SW 1271 (cell line): ENCODE results near the gene PCSK4.
"Not testable (repeated sequence)": the region's sequence is repeated elsewhere in the genome, so short reads cannot be mapped to it uniquely, and the experiment has no call there.

Experiments used
- DNase-seq, 2 experiments: peaks; one replicate each; lab custom pipeline; 2025; lab: John Stamatoyannopoulos, UW

Gene PCSK4

DNA sequence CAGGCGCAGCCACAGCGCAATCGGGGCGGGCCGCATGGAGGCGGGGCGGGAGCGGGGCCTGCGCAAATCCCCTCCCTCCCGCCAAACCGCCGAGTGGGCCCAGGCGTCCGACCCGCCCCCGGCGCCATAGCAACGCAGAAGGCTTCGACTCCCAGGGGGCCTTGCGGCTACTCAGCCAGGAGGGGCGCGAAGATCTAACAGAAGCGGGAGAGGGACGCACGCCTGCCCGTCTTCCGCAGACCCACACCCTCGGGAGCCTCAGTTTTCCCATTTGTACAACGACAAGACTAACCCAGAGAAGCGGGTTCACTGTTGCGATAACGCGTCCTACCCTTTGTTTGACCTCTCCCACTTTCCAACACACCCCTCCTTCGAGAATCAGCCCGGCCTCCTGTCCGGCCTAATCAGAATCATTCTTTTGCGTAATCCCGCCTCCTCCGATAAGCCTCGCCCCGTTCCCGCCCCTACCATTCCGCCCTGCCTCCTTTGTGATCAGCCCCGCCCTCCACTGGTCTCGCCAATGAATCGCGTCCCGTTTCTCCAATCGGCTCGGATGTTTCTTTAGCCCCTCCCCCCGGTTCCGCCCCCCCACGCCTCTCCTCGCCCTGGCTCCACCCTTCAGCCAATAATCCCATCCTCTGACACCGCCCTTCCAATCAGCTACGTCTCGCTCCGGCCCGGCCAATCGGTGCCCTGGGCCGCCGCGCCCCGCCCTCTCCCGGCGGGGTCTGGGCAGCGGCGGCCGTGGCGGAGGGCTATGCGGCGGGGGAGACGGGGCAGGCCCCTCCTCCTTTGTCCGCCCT is at the start of gene PCSK4:
Gene PCSK4 (minus strand): TSS at position 40 of the 803 bp plus-strand sequence. CDS start 4 bp downstream, at position 36.
- DNase-seq = peak; percentile 89 to 97

DNA sequence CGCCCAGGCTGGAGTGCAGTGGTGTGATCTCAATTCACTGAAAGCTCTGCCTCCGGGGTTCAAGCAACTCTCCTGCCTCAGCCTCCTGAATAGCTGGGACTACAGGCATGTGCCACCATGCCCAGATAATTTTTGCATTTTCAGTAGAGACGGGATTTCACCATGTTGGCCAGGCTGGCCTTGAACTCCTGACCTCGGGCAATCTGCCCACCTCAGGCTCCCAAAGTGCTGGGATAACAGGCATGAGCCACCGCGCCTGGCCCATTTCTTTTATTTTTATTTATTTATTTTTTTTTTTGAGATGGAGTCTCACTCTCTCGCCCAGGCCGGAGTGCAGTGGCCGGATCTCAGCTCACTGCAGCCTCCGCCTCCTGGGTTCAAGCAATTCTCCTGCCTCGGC is 49.6 kb upstream of the PCSK4 start:
- DNase-seq = not testable (repeated sequence)

DNA sequence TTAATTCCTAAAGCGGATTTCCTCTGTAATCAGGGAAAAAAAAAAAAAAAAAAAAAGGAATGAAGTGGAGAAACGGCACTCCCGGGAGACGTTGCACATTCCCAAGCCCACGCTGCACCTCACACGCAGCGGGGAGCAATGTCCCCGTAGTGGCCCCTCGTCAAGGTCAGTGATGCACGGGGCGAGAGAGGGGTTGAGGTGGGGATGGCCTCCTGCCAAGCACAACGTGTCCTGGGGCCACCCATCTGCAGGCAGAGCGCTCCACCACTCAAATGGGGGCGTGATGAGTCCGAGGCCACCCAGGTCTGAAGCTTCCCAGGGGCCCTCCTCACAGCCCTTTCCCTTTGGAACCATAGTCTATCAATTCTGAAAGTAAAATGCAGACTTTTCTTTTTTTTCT is 48.8 kb upstream of the PCSK4 start:
- DNase-seq = no peak

DNA sequence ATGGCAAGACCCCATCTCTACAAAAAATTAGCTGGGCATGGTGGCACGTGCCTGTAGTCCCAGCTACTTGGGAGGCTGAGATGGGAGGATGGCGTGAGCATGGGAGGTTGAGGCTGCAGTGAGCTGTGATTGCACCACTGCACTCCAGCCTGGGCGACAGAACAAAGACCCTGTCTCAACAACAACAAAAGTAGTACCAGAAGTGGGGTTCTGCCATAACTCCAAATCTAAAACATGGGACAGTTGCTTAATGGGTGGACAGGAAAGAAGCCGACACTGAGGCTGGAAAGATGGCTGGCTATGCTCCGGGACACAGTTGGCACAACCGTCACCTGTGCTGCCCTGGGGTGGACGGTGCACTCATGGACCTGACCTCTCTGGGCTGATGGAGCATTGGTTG is 45.5 kb upstream of the PCSK4 start:
- DNase-seq = not testable (repeated sequence)

DNA sequence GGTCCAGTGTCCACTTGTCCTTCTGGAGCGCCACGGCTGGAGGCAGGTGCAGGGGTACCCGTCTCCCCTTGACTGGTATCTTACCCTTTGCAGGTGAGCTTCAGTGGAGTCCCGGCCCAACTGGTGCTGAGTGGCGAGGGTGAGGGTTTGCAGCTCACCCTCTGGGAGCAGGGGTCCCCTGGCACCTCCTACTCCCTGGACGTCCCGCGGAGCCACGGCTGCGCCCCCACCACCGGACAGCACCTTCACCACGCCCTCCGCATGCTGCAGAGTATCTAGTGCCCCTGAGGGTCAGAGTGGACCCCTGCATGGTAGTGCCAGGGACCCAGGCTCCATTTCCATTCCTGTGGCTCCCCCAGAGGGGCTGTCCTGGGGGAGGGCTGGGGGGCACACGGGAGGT is 44.8 kb upstream of the PCSK4 start:
- no peak for DNase-seq

DNA sequence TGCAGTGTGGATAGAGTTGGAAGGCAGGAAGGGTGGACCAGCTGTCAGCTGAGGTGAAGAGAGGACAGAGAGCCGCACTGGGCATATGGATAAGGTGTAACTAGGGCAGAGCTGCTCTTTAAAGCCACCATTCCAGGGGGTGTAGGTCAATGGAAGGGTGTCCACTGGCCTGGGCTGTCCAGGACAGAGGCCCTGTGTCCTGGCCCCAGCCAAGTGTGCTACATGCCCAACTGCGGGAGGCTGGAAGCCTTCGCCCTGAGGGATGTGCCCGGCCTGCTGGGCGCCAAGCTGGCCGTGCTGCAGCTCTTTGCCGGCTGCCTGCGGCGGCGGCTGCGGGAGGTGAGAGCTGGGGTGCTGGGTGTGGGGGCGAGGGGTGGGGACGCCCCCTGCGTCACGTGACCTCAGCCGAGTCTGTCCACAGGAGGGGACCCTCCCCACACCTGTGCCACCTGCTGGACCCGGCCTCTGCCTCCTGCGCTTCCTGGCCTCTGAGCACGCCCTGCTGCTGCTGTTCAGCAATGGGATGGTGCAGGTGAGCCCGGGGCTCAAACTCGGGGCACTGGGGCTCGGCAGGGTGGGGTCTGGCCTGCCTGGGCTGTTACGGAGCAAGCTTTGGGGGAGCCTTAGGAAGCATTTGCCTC is 43.5 kb upstream of the PCSK4 start:
- no peak for DNase-seq

DNA sequence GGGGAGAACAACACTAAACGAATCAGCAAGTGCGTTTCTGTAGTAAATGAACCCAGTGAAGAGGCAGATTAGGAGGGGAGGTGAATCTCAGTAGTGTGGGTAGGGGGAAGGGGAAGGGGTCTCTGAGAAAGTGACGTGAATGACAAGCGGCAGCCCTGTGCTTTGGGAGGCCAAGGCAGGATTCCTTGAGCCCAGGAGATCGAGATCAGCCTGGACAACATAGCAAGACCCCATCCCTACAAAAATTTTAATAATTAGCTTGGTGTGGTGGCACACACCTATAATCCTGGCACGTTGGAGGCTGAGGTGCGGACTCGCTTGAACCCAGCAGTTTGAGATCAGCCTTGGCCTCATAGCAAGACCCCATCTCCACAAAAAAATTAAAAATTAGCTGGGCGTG is 41.9 kb upstream of the PCSK4 start:
- no peak for DNase-seq

DNA sequence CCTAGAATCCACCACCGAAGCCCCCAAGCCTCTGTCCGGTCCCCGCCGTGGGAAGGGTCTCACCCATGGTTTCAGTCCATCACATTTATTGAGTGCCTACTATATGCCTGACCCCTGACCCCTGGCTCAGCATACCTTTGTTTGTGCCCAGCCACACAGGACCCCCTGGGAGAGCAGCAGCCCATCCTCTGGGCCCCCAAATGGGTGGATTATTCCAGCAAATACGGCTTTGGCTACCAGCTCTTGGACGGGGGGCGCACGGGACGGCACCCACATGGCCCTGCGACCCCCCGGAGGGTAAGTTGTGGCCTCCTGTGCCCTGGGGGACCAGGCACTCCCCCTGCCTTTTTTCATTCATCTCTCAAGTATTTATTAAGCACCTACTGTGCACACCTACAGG is 41.4 kb upstream of the PCSK4 start:
- DNase-seq = no peak

DNA sequence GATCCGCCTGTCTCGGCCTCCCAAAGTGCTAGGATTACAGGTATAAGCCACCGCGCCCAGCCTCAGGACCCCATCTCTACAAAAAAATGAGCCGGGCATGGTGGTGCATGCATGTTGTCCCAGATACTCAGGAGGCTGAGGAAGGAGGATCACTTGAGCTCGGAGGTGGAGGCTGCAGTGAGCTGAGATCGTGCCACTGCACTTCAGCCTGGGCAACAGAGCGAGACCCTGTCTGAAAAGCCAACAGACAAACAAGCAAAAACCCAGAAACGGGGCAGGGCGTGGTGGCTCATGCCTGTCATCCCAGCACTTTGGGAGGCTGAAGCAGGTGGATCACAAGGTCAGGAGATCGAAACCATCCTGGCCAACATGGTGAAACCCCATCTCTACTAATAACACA is 40.7 kb upstream of the PCSK4 start:
- not testable (repeated sequence) for DNase-seq

DNA sequence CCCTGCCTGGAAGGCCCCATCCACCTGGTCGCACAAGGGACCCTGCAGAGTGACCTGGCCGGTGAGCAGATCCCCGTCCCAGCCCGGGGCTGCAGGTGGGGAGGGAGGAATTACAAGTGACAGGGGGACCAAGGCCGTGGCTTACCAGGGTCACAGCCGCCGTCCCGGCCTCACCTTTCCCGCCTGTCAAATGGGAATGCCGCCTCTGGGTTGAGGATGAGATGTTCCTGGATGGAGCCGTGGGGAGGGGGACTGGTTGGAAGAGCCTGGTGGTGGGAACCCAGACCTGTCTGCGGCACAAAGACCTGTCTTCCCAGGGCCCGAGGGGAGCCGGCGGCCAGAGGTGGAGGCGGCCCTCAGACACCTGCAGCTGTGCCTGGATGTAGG is 39.3 kb upstream of the PCSK4 start:
- DNase-seq = no peak

DNA sequence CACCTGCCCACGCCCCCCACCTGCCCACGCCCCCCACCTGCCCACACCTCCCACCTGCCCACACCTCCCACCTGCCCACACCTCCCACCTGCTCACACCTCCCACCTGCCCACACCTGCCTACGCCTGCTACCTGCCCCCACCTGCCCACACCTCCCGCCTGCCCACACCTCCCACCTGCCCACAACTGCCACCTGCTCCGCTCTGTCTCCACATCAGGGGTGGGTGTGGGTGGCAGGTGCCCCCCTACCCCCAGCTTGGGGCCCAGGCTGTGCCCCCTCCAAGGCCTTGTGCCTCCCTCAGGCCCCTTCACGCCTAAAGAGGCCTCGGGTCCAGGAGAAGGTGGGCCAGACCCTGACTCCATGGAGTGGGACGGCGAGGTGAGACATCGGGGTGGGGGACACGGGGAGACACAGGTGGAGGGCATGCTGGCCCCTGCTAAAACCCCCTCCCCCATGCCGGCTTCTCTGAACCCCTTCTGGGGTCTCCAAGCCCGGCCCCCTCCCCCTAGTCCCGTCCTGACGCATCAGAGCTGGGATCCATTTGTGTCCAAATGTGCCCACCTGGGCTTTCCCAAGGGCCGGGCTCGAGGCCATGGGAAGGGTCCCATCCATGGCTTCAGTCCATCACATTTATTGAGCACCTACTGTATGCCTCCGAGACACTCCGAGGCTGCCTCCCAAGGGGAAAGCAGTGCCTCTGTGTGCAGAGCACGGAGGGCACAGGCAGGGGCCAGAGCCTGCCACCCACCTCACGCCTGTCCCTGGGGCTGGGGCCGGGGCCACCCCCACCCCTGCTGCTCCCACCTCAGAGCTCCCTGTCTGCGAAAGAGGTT is 38.7 kb upstream of the PCSK4 start:
- DNase-seq = no peak

DNA sequence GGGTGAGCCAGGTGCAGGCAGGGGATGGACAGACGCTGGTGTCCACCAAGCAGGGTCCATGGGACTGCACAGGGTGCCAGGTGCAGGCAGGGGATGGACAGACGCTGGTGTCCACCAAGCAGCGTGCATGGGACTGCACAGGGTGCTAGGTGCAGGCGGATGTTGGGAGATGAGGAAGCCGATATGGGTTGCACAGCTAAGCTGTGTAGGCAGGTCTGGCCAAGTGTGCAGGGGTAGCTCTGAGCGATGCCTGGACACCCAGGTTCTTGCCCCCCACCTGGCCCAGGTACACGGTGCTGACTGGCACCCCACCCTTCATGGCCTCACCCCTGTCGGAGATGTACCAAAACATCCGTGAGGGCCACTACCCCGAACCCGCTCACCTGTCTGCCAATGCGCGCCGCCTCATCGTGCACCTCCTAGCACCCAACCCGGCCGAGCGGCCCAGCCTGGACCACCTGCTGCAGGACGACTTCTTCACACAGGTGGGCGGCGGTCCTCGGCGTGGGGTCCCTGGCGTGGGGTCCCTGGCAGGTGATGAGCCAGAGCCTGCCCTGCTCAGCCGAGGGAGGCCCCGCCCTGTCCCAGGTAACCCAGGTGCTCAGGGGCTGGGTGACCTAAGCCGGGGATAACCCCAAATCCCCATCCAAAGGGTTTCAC is 37.6 kb upstream of the PCSK4 start:
- no peak for DNase-seq

DNA sequence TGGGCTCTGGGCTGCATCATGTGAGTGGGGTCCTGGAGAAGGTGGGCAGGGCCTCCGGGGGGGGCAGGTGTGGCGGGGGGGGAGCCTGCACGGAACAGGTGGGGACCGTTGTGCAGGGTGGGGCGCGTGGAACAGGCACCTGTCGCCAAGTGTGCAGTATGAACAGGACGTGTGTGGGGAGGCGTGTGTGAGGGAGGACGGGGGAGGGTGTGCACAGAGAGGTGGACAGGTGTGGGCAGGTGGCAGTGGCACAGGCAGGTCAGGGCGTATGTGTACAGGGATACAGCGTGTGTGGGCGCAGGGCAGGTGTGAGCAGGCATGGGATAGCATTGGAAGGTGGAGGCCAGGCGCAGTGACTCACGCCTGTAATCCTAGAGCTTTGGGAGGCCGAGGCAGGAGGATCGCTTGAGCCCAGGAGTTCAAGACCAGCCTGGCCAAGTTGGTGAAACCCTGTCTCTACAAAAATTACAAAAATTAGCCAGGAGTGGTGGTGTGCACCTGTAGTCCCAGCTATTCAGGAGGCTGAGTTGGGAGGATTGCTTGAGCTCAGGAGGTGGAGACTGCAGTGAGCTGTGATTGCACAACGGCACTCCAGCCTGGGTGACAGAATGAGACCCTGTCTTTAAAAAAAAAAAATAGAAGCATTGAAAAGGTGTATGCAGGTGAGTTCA is 37.0 kb upstream of the PCSK4 start:
- no peak for DNase-seq

DNA sequence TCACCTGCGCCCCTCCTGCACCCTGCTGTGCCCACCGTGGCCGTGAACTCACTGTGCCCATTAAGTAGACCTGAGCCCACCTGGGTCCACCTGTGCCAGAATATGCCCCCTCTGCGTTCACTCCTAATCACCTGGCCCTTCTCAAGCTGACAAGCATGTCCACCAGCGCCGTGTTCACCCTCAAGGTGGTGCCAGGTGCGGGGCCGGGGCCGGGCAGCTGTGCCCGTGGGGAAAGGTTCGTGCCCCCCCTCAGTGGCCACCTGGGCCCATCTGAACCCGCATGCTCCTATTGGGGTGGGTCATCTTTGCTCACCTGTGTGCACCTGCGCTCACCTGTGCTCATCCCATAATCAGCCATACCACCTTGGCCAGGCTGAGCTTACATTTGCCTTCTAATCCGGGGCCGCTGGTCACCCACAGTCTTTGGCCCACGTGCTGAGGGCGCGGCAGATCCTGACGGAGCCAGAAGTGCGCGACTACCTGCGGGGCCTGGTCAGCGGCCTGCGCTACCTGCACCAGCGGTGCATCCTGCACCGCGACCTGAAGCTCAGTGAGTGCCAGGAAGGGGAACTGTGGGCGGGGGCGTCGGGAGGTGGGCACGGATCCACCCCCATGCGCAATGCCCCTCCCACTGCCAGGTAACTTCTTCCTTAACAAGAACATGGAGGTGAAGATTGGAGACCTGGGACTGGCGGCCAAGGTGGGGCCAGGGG is 36.1 kb upstream of the PCSK4 start:
- no peak for DNase-seq

DNA sequence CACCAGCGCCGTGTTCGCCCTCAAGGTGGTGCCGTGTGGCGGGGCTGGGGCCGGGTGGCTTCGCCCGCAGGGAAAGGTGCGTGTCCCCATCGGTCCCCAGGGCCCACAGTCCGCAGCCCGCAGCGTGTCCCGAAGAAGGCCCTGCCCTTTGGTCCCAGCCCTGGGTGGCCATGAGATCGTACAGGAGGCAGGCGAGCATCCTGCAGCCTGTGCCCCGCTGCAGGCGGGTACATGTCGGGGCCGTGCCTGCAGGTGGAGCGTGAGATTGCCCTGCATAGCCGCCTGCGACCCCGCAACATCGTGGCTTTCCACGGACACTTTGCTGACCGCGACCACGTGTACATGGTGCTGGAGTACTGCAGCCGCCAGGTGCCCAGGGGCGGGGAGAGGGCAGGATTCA is 35.2 kb upstream of the PCSK4 start:
- DNase-seq = no peak

DNA sequence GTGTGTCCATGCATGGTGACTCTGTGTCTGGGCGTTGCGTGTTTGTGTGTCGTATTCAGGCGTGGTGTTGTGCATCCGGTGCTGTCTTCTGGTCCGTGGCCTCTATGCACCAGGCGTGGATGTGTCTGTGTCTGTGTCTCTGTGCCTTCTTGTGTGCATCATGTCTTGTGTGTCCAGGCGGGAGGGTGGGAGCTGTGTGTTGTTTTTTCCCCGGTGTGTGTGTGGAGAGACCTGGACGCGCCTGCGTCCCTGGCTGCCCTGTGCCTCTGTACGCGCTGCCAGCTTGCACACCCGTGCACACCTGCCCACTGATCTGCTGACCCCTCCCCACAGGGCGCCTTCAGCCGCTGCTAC is 34.8 kb upstream of the PCSK4 start:
- no peak for DNase-seq

DNA sequence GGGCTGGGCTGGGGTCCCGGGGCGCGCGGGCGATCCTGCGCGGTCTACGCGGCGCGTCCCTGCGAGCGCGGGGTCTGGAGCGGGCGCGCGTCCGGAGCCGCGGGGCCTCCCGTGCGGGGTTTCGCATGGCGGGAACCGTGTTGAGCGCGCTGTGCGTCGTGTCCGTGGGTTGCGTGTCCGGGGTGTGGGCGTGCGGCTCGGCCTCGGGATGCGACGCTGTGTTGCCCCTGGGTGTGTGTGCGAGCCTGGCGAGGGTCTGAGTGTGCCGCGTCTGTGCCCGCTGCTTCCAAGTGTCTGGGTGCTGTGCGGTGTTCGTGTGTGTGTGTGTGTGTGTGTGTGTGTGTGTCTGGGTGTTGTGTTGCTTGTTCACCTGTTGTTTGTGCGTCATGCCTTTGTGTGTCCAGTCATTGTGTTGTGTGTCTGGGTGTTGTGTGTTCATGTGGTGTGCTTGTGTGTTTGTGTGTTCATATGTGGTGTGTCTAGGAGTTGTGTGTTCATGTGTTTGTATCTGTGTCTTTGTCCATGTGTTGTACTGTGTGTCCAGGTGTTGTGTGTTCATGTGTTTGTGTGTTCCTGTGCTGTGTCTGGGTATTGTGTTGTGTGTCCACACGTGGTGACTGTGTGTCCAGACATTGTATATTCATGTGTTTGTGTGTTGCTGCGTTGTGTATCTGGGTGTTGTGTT is 34.3 kb upstream of the PCSK4 start:
- DNase-seq = no peak

DNA sequence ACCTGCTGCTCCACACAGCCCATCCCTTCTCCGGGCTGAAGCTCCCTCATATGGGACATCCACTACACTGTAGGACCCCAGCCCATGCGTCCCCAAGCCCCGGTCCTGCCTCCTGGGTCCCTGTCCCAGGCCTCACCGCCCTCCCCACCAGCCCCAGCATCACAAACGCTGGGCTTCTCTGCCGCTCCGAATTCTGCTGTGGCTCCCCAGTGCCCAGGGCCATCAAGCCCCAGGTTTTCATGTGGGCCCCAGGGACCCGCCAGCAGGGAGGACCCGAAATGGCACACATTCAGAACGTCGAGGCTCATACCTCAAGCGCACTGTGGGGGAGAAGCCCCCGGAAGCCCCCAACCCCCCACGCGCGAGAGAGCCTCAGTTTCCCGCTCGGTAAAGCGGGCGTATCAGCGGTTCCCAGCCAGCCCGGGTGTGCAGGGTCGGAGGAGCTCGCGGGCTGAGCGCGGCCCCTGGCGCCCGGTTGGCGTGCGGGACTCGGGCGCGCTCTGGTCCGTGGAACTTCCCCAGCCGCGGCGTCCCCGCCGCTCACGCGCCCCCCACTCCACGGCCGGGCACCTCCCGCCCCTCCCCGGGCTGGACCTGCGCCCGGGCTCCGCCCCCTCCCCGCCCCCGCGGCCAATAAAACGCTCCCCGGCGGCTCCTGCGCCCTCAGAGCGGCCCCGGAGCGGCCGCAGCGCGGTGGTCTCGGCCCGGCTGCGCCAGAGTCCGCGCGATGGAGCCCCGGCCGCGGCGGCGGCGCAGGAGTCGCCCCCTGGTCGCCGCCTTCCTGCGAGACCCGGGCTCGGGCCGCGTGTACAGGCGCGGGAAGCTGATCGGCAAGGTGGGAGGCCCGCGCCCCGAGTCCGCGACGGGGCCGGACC is 33.5 kb upstream of the PCSK4 start, which contains the start of gene PLK5:
Gene PLK5 (plus strand): TSS at position 666 of the 875 bp plus-strand sequence. CDS start 2,920 bp downstream, outside the sequence.
- DNase-seq = no peak

DNA sequence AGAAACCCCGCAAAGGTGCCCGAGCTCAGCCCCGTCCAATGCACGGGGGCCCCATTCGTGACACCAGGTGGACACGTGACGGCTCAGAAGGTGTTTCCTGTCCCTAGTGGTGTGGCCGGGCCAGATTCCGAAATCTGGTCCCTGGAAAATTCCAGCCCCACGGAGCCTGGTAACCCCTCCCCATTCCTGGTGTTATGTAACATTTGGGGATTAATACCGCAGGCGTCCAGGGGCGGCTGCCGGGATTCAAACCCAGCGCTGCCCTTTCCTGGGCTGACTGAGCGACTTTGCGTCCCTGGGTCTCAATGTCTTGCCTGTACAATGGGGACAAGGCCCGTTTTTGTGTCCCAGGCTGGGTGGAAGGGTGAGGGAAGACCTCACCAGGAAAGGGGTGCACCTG is 32.7 kb upstream of the PCSK4 start:
- no peak for DNase-seq
